HG03097 (cell line): Measurements from ENCODE around the gene PPFIA1.
A peak's percentile ranks its signal among the peaks of the same experiment; 100 is the strongest.

Experiments used
- ATAC-seq: cut with Tn5 transposase; IDR thresholded peaks from one replicate; pipeline ENCODE4 v1.9.1; 2021; ENCODE audit not compliant: unreplicated experiment, low FRiP score

Gene PPFIA1

GRCh38 chr11:70270104-70270876, at the start of gene PPFIA1:
PPFIA1 (plus strand) TSS chr11:70270690; CDS start chr11:70272173, 1,483 bp downstream.
- peak; percentile 93 for ATAC-seq

GRCh38 chr11:70220920-70221319, 49.6 kb upstream of the PPFIA1 start:
- ATAC-seq = no peak

DNA sequence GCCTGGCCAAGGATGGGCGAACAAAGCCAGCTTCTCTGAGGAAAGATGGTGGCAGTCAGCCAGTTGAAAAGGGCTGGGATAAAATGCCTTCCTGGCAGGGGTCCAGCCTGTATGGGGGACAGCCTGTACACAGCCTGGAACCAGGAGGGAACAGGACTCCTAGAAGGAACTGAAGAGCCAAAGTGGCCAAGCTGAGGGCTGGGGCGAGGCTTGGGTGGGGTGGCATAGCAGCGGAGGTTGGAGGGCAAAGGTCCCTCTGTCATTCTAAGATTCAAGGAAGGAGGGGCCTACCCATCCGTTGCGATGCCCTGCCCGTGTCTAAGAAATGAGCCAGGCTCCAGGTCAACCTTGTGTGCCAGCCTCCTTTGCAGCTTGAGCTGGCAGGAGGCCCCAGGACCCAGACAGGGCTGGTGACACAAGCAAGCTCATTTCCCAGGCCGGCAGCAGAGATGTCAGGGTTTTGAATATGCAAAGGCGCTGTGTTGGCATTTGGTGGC, 44.8 kb upstream of the PPFIA1 start:
- ATAC-seq = no peak

- no peak for ATAC-seq
These were observed 44.3 kb upstream of the PPFIA1 start for GRCh38 chr11:70226183-70226582.

- no peak for ATAC-seq
These were observed 43.5 kb upstream of the PPFIA1 start for GRCh38 chr11:70226967-70227366.

DNA sequence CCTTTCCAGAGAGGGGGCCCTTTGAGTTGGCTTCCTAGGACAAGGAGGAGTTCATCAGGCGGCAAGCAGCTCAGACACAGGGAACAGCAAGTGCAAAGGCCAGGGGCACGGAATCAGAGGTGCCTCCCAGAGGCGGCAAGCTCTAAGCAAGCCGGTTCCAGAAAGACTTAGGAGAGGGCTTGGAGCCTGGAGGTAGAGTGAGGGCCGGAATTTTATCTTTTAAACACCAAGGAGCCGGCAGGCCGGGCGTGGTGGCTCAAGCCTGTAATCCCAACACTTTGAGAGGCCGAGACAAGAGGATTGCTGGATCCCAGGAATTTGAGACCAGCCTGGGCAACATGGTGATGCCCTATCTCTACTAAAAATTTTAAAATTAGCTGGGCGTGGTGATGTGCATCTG, 40.8 kb upstream of the PPFIA1 start:
- no peak for ATAC-seq

- no peak for ATAC-seq
These were observed 40.2 kb upstream of the PPFIA1 start for GRCh38 chr11:70230151-70230839.

DNA sequence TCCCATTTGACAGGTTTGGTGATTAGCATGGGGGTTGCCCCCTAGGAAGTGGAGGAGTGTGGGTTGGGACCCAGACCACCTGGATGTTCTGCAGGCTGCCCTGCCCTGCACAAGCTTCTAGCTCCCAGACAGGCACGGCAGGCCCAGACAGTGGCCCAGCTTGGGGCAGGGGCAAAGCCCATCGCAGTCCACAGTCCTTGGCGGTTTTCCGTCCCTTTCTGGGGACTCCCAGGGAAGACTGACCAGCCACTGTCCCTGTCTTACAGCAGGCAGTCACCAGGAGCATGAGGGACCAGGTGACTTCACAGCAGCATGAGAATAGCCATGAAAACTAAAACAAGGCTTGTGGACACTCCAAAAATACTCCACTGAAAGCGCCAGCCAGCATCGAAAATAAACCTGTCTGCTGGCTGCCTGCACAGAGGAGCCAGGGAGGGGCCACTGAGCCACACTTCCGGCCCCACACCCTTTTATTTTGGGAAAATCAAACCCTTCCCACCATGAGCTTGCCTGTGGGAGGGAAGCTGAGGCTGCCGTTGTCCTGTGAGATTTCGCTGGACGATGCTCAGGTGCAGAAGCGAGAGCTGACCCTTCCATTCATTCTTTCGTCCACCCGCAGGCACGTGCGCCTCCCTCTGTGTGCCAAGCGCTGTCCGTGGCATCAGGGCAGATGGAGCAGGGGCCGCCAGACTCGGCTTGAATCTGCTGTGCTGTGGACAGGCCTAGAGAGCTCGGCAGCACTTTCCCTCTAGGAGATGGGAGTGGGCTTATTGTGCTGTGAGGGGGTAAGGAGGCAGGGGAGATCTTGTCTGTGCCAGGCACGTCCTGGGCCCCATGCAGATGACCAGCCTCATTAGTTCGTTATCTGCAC, 39.4 kb upstream of the PPFIA1 start:
- no peak for ATAC-seq

- ATAC-seq = no peak
These were observed 37.5 kb upstream of the PPFIA1 start for GRCh38 chr11:70233034-70233433.

- no peak for ATAC-seq
These were observed 37.0 kb upstream of the PPFIA1 start for GRCh38 chr11:70233511-70233934.

DNA sequence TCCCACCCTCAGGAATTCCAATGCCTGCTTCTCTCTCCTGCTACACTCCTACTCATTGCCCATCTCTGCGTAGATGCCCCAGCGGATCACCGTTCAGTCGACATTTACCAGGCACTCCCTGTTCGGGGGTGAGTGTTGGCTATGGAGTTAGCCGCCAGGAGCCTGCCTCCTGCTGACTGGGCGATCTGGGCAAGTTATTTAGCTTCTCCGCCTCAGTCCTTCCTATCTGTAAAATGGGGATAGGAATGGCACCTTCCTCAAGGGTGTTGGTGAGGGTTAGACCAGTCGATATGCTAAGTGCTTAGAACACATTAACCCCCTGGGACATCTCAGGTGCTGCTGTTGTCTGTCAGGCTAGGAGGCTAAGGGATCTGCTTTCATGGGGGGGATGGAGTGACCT, 36.5 kb upstream of the PPFIA1 start:
- no peak for ATAC-seq

DNA sequence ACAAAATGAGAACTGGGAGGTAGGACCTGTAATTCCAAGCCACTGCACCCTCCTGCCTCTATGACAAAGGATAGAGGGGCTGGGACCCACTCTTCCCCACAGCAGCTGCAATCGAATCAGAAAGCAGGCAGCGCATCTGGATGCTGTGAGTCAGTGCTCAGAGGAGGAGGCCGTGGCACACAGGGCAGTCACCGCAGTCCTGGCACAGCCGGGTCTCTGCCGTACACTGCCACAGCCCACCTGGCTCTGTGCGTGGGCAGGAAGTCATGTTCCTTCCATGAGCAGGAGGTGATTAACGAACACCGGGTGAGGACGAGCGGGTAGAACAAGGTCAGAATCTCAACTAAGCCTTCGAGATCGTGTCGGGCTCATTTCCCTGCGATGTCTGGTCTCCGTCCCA, 30.2 kb upstream of the PPFIA1 start:
- ATAC-seq = no peak

DNA sequence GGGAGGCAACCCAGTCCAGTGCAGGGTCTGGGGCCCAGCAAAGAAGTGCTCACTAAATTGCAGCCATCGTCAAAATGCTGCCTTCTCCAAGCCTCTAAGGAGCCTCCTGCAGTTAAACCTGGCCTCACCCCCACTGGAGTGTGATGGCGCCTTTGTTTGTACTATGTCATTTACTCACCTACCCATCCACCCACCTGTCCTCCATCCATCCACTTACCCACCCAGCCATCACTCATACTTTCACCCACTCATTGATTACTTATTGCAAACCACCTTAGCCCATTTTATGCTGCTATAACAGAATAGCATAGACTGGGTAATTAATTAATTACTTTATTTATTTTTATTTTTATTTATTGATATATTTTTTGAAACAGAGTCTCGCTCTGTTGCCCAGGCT, 28.8 kb upstream of the PPFIA1 start:
- no peak for ATAC-seq

DNA sequence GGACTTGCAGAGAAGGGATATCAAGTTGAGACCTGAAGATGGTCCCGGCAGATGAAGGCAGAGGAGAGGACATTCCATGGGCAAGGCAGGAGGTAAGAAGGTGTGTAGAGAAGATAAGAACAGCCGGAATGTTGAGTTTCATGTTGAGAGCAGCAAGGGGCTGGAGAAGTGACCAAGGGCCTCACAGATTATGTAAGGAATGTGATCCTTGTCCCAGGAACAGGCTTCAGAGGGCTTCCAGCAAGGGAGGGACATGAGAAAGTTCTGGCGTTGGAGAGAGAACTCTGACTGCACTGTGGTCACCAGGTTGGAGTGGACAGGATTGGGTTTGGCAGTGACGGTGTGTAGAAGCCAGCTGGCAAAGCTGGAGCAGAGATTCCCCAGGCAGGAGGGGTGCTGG, 27.6 kb upstream of the PPFIA1 start:
- no peak for ATAC-seq

DNA sequence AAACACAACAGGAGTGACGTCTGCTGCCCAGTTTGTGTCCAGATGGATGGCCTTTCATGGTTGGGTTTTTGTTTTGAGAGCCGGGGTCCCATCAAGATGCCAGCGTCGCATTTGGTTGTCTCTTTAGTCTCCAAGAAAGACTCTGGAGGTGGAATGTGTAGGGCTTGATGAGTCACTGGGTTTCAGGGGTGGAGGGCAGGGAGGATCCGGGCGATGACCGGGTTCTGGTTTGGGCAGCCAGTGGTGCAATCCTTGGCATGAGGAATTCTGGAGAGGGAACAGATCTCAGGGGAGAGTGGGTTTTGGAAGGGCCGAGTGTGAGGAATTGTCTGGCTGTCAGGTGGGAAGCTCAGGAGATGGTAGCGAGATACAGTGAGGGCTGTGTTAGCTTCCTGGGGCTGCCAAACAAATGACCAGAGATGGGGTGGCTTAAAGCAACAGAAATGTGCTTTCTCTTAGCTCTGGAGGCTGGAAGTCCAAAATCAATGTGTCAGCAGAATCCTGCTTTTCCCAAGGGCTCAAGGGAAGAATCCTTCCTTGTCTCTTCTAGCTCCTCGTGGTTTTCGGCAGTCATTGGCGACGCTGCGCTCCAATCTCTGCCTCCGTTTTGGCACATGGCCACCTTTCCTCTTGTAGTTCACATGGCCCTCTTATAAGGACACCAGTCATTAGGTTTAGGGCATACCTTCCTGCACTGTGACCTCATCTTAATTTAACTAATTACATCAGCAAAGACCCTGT, 26.4 kb upstream of the PPFIA1 start:
- ATAC-seq = no peak

- no peak for ATAC-seq
These were observed 25.8 kb upstream of the PPFIA1 start for GRCh38 chr11:70244698-70245097.

DNA sequence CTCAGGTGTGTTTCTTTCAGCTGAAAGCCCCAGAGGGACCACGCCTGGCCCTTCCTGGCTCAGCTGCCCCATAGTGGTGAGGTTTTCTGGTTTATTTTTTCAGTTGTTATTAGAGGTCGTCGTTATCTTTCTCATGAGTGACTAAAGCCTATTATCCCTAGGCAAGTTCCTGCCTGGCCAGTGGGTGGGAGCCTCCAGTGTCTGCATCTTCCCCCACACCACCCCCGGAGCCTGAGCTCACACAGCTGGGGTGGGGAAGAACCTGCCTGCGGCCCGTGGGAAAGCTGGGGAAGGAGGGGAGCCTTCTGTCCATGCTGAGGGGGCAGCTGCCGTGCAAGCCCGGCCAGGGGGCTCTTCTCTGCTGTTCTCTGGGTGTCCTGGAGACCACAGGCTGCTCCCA, 24.3 kb upstream of the PPFIA1 start:
- ATAC-seq = no peak

DNA sequence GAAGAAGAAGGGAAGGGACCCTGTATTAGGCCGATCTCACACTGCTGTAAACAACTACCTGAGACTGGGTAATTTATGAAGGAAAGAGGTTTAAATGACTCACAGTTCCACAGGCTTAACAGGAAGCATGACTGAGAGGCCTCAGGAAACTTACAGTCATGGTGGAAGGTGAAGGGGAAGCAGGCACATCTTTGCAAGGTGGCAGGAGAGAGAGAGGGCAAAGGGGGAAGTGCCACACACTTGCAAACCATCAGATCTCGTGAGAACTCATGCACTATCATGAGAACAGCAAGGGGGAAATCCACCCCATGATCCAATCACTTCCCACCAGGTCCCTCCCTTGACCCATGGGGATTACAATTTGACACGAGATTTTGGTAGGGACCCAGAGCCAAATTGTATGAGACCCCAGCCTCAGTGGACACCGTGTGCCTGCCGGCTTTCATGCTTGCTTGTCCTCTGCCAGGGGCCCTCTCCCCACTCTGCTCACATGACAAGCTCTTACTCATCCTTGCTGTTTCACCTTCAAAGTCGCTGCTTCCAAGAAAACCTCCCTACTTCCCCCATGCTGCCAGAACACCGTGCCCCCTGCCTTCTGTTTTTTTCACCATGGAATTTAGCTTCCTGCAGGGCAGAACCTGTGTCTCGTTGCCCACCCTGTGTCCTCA, 23.3 kb upstream of the PPFIA1 start:
- no peak for ATAC-seq

- ATAC-seq = no peak
These were observed 22.8 kb upstream of the PPFIA1 start for GRCh38 chr11:70247710-70248072.
